Measurements from ENCODE around the gene PERP.

Gene PERP

DNA sequence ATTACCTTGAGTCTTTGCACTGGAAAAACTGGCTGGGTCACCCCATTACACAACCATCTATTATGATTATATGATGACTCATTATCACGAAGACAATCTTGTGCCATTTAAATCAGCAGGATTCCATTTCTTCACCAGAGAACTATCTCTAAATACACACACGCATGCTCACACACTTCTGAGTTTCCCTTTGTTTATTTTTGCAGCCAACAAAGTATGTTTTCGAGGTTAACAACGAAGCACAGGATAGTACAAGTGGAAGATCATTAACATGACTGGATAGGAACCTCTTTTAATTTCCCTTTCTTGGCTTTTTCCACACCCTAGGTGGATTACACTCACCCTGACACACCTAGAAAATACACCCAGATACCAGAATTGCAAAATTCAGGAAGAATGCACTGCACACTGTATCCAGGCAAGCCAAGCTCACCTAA lies 18.9 kb downstream of the PERP start (continued):
- TF ChIP-seq, protein P1, sequence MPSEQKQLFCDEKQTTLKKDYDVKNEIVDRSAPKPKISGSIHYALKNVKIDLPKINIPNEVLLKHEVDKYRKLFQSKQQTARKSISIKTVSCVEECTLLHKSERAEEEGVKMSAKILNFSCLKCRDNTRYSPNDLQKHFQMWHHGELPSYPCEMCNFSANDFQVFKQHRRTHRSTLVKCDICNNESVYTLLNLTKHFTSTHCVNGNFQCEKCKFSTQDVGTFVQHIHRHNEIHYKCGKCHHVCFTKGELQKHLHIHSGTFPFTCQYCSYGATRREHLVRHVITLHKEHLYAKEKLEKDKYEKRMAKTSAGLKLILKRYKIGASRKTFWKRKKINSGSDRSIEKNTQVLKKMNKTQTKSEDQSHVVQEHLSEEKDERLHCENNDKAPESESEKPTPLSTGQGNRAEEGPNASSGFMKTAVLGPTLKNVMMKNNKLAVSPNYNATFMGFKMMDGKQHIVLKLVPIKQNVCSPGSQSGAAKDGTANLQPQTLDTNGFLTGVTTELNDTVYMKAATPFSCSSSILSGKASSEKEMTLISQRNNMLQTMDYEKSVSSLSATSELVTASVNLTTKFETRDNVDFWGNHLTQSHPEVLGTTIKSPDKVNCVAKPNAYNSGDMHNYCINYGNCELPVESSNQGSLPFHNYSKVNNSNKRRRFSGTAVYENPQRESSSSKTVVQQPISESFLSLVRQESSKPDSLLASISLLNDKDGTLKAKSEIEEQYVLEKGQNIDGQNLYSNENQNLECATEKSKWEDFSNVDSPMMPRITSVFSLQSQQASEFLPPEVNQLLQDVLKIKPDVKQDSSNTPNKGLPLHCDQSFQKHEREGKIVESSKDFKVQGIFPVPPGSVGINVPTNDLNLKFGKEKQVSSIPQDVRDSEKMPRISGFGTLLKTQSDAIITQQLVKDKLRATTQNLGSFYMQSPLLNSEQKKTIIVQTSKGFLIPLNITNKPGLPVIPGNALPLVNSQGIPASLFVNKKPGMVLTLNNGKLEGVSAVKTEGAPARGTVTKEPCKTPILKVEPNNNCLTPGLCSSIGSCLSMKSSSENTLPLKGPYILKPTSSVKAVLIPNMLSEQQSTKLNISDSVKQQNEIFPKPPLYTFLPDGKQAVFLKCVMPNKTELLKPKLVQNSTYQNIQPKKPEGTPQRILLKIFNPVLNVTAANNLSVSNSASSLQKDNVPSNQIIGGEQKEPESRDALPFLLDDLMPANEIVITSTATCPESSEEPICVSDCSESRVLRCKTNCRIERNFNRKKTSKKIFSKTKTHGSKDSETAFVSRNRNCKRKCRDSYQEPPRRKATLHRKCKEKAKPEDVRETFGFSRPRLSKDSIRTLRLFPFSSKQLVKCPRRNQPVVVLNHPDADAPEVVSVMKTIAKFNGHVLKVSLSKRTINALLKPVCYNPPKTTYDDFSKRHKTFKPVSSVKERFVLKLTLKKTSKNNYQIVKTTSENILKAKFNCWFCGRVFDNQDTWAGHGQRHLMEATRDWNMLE (tag by site-specific recombination; conservative IDR thresholded peaks at IDR 0.05; ENCODE audit: low read depth), result peak; percentile 54
- TF ChIP-seq ZFP37 (tag by site-specific recombination; IDR thresholded peaks at IDR 0.05), result no peak

DNA sequence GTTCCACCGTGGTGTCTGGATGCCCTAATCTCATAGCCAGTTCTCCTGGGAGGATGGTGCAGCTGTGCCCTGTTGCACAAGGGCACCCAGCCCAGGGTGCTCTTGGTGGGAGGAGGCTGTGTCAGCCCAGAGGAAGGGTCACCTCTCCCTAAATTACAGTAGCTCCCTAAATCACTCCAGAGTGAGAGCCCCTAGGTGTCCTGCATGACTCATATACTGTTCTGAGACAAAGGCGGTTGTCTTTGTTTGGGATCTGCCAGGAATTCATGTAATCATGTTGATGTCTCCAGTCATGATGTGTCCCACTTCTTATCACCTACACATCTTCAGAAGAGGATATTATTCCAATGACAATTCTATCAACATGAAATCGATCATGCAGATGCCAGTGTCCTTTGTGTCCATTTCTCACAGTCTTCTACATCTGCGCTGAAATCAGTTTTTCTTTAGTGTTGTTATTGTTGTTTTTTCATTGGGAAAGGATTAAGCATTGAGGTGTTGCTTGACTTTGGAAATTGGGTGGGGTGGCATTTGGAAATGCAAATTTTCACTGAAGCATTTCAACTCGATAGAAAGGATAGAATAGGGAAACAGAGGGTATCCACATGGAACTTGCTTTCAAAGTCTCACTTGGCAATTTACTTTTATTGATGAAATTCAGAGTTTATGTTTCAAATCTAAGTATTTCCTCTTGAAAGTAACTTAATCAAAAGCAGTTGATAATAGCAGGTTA lies 19.5 kb downstream of the PERP start:
- ChIA-PET CTCF (interaction anchor here (1.1 to 2.2 kb wide), 3 partner anchors 18 to 80 kb away, joined by 3 to 10 read pairs (median 3); no protein-coding TSS in a partner anchor), POLR2A (interaction anchor here (1.6 kb wide), 1 partner anchor 18 kb away, joined by 12 read pairs; no protein-coding TSS in a partner anchor)
- H3K36me3 ChIP-seq (ENCODE audit: control insufficient read depth in 2 of 2, insufficient read depth in 1 of 2, low read length in 2 of 2), result peaks cover 2 to 15% of the 10 kb centered on the region in 2 experiments; a peak in 2 of 3 replicates
- no peak overlapping the region for H3K4me3 ChIP-seq (ENCODE audit: low read depth, low read length)
- H3K9me3 ChIP-seq (ENCODE audit: control insufficient read depth, insufficient read depth, low read depth, low read length), result no peaks in the 10 kb centered on the region
- peak overlapping the region; percentile 50 for H3K27ac ChIP-seq (ENCODE audit: extremely low read depth, low read depth, low read length)
- H3K4me1 ChIP-seq (ENCODE audit: control insufficient read depth, insufficient read depth, low read length), result peaks cover 35% of the 10 kb centered on the region
- TF ChIP-seq HOXC10 (CRISPR knock-in tag; IDR thresholded peaks at IDR 0.05) (no peak), ZNF302 (tag by site-specific recombination; IDR thresholded peaks at IDR 0.05; ENCODE audit: low read depth) (no peak), GLI2 (tag by site-specific recombination; IDR thresholded peaks at IDR 0.05; ENCODE audit: borderline replicate concordance, low read depth) (no peak), ZNF768 (tag by site-specific recombination; IDR thresholded peaks at IDR 0.05) (no peak), ZBTB8A (tag by site-specific recombination; IDR thresholded peaks at IDR 0.05) (peak; percentile 51), BCL11A (tag by site-specific recombination; IDR thresholded peaks at IDR 0.05; ENCODE audit: low read depth) (0 out of 2 replicates have a peak, but pooled peaks have one; percentile 7), RBAK (tag by site-specific recombination; IDR thresholded peaks at IDR 0.05) (no peak), GLIS2 (tag by site-specific recombination; IDR thresholded peaks at IDR 0.05) (no peak), GLIS1 (tag by site-specific recombination; IDR thresholded peaks at IDR 0.05) (peak; percentile 53), ZBTB48 (tag by site-specific recombination; IDR thresholded peaks at IDR 0.05) (peak; percentile 97), ZIC2 (tag by site-specific recombination; IDR thresholded peaks at IDR 0.05) (0 out of 2 replicates have a peak, but pooled peaks have one; percentile 61), ZNF335 (tag by site-specific recombination; conservative IDR thresholded peaks at IDR 0.05) (no peak), IKZF3 (tag by site-specific recombination; IDR thresholded peaks at IDR 0.05) (peak; percentile 43; the same call in 1 of the 2 replicates), SCRT2 (tag by site-specific recombination; IDR thresholded peaks at IDR 0.05) (no peak; the same call in 1 of the 2 replicates), KLF16 (tag by site-specific recombination; IDR thresholded peaks at IDR 0.05) (no peak)
- TF ChIP-seq, protein P2, sequence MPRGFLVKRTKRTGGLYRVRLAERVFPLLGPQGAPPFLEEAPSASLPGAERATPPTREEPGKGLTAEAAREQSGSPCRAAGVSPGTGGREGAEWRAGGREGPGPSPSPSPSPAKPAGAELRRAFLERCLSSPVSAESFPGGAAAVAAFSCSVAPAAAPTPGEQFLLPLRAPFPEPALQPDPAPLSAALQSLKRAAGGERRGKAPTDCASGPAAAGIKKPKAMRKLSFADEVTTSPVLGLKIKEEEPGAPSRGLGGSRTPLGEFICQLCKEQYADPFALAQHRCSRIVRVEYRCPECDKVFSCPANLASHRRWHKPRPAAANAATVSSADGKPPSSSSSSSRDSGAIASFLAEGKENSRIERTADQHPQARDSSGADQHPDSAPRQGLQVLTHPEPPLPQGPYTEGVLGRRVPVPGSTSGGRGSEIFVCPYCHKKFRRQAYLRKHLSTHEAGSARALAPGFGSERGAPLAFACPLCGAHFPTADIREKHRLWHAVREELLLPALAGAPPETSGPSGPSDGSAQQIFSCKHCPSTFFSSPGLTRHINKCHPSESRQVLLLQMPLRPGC (tag by site-specific recombination; IDR thresholded peaks at IDR 0.05), result 0 out of 2 replicates have a peak, but pooled peaks have one; percentile 10
- TF ChIP-seq, protein P3, sequence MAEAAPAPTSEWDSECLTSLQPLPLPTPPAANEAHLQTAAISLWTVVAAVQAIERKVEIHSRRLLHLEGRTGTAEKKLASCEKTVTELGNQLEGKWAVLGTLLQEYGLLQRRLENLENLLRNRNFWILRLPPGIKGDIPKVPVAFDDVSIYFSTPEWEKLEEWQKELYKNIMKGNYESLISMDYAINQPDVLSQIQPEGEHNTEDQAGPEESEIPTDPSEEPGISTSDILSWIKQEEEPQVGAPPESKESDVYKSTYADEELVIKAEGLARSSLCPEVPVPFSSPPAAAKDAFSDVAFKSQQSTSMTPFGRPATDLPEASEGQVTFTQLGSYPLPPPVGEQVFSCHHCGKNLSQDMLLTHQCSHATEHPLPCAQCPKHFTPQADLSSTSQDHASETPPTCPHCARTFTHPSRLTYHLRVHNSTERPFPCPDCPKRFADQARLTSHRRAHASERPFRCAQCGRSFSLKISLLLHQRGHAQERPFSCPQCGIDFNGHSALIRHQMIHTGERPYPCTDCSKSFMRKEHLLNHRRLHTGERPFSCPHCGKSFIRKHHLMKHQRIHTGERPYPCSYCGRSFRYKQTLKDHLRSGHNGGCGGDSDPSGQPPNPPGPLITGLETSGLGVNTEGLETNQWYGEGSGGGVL (tag by site-specific recombination; IDR thresholded peaks at IDR 0.05), result 0 out of 2 replicates have a peak, but pooled peaks have one; percentile 13
- TF ChIP-seq, protein P4, sequence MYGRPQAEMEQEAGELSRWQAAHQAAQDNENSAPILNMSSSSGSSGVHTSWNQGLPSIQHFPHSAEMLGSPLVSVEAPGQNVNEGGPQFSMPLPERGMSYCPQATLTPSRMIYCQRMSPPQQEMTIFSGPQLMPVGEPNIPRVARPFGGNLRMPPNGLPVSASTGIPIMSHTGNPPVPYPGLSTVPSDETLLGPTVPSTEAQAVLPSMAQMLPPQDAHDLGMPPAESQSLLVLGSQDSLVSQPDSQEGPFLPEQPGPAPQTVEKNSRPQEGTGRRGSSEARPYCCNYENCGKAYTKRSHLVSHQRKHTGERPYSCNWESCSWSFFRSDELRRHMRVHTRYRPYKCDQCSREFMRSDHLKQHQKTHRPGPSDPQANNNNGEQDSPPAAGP (tag by site-specific recombination; IDR thresholded peaks at IDR 0.05), result peak; percentile 92
- TF ChIP-seq, protein P5, sequence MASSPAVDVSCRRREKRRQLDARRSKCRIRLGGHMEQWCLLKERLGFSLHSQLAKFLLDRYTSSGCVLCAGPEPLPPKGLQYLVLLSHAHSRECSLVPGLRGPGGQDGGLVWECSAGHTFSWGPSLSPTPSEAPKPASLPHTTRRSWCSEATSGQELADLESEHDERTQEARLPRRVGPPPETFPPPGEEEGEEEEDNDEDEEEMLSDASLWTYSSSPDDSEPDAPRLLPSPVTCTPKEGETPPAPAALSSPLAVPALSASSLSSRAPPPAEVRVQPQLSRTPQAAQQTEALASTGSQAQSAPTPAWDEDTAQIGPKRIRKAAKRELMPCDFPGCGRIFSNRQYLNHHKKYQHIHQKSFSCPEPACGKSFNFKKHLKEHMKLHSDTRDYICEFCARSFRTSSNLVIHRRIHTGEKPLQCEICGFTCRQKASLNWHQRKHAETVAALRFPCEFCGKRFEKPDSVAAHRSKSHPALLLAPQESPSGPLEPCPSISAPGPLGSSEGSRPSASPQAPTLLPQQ (tag by site-specific recombination; IDR thresholded peaks at IDR 0.05), result no peak

Data from HEK293 (cell line).